Measurements from ENCODE around the gene LMO4.

DNA sequence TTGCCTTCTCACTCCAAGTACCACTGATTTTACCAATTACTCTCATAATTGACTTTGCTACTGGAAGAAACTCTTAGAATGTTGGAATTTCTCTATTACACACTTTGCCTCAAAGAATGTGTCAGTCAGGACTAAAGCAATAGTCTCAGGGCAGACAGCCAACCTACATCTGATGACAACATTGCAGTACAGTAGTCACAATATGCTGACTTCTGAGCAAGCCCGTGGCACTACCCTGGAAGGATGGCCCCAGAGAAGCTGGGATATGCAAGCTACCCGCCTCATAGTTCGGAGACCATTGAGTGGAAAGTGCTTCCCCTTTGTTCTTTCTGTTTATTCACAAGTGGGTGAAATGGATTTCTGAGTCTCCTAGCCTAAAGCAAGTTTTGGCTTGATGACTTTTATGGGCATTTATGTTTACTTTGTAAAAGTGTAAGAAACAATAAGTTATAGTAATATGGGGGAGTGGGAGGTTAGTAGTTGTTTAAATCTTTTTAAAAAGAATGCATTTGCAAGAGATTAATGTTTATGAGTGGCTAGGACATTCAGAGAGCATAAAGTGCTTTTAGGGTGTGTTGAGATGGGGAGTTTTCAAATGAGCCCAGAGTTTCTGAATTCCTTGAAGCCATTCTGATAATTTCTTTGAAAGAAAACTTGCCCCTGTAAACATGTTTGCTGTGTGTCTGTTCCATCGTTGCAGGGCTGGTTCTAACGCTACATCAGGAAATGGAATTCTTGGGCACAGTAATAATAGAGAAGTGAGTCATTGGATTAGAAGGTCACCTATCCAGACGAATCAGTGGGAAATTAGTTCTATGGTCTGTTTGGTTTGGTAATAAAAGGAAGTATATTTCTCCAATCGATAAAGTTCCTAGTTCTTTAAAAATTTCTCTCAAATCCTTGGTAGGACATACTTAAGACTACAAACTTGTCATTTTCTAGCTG lies 63.8 kb downstream of the LMO4 start:
- TF ChIP-seq EZH2 (IDR thresholded peaks at IDR 0.05; ENCODE audit: borderline replicate concordance, insufficient read depth, low read depth, low read length, poor library complexity, severe bottlenecking) = no peak
- TF ChIP-seq, protein P1, sequence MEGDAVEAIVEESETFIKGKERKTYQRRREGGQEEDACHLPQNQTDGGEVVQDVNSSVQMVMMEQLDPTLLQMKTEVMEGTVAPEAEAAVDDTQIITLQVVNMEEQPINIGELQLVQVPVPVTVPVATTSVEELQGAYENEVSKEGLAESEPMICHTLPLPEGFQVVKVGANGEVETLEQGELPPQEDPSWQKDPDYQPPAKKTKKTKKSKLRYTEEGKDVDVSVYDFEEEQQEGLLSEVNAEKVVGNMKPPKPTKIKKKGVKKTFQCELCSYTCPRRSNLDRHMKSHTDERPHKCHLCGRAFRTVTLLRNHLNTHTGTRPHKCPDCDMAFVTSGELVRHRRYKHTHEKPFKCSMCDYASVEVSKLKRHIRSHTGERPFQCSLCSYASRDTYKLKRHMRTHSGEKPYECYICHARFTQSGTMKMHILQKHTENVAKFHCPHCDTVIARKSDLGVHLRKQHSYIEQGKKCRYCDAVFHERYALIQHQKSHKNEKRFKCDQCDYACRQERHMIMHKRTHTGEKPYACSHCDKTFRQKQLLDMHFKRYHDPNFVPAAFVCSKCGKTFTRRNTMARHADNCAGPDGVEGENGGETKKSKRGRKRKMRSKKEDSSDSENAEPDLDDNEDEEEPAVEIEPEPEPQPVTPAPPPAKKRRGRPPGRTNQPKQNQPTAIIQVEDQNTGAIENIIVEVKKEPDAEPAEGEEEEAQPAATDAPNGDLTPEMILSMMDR (IDR thresholded peaks at IDR 0.05) = no peak
